CD4-positive, CD25-positive, alpha-beta regulatory T cell (primary cell): ENCODE results near the gene TRIM59. TPM values are rescaled to one million over a fixed set of nuclear protein-coding genes. Genes with fewer than 3 reads are reported as not detected.
"Not testable (repeated sequence)": the region's sequence is repeated elsewhere in the genome, so short reads cannot be mapped to it uniquely, and the experiment has no call there.

Source experiments
- ATAC-seq, 2 donors: fragments of 150-1000 bp; cut with Tn5 transposase; one replicate each; pipeline ENCODE4 v1.10.0; 2021; ENCODE audit warnings: low read depth in 2 of 2, moderate number of reproducible peaks in 2 of 2, moderate library complexity in 1 of 2
- DNase-seq, 3 donors: peaks; one replicate each; pipeline versions ENCODE4 v3.0.0 to v3.0.0-alpha.2; 2012 to 2022; ENCODE audit warnings: mixed read lengths in 1 of 3
- H3K27ac ChIP-seq: one replicate; pipeline ENCODE4 v1.7.0; 2013; ENCODE audit warnings: mild to moderate bottlenecking, low read length; ENCODE audit not compliant: insufficient read depth, poor library complexity, severe bottlenecking
- H3K27me3 ChIP-seq: one replicate; pipeline ENCODE4 v1.7.0; 2013; ENCODE audit warnings: low read length; ENCODE audit not compliant: control insufficient read depth, insufficient read depth
- H3K36me3 ChIP-seq: one replicate; pipeline ENCODE4 v1.7.0; 2013; ENCODE audit warnings: mild to moderate bottlenecking, low read length, moderate library complexity; ENCODE audit not compliant: control insufficient read depth, insufficient read depth
- H3K4me1 ChIP-seq: 2 replicates; pipeline ENCODE4 v1.7.0; 2013; ENCODE audit warnings: mild to moderate bottlenecking, low read length; ENCODE audit not compliant: insufficient read depth, control insufficient read depth, poor library complexity, severe bottlenecking
- H3K4me3 ChIP-seq: one replicate; pipeline ENCODE4 v1.7.0; 2013; ENCODE audit warnings: low read depth, mild to moderate bottlenecking, low read length, moderate library complexity
- H3K9me3 ChIP-seq, 2 experiments: 1 replicate in 1 of 2; 2 replicates in 1 of 2; pipeline ENCODE4 v1.7.0; 2013; ENCODE audit warnings: low read length in 2 of 2, mild to moderate bottlenecking in 1 of 2, moderate library complexity in 1 of 2; ENCODE audit not compliant: control insufficient read depth in 2 of 2
- H3K27ac Mint-ChIP-seq, 3 donors: one replicate each; pipeline ENCODE4 v1.8.0; 2020 to 2022; ENCODE audit warnings: mild to moderate bottlenecking in 3 of 3, mixed read lengths in 3 of 3, moderate library complexity in 2 of 3
- H3K27me3 Mint-ChIP-seq: one replicate; pipeline ENCODE4 v1.8.0; 2022; ENCODE audit warnings: mild to moderate bottlenecking, mixed read lengths
- H3K36me3 Mint-ChIP-seq: one replicate; pipeline ENCODE4 v1.8.0; 2020; ENCODE audit warnings: mixed read lengths
- H3K4me1 Mint-ChIP-seq, 4 donors: one replicate each; pipeline ENCODE4 v1.8.0; 2020 to 2022; ENCODE audit warnings: mixed read lengths in 4 of 4, mild to moderate bottlenecking in 1 of 4
- H3K4me3 Mint-ChIP-seq, 4 donors: one replicate each; pipeline ENCODE4 v1.8.0; 2020 to 2022; ENCODE audit warnings: mild to moderate bottlenecking in 4 of 4, mixed read lengths in 4 of 4, moderate library complexity in 3 of 4
- H3K9me3 Mint-ChIP-seq, 7 donors: one replicate each; pipeline ENCODE4 v1.8.0; 2020 to 2022; ENCODE audit warnings: mixed read lengths in 7 of 7, mild to moderate bottlenecking in 3 of 7, moderate library complexity in 2 of 7
- polyA plus RNA-seq, 4 donors: library from polyadenylated mRNA; unstranded; fragments of 300-500 nt; fragmentation: Illumina TruSeq; gene quantifications; one replicate each; pipeline ENCODE4 v1.2.3, GENCODE V29; 2021
- total RNA-seq: library from RNA; stranded (reverse); gene quantifications from one replicate; pipeline ENCODE4 v1.2.3, GENCODE V29; 2022

Gene TRIM59
- total and polyA plus RNA-seq, 5 donors from 2014 or later, result 34.0 to 67.9 (median 53.8) TPM

- Histone ChIP-seq H3K27me3 (no peaks in the 10 kb centered on the region), H3K27ac (no peak overlapping the region), H3K9me3 (no peaks in the 10 kb centered on the region), H3K4me3 (no peak overlapping the region), H3K36me3 (no peaks in the 10 kb centered on the region), H3K4me1 (no peaks in the 10 kb centered on the region)
- Mint-ChIP-seq H3K4me1 (peaks cover 0 to 2% (median 0%) of the 10 kb centered on the region in 4 donors), H3K9me3 (no peaks in the 10 kb centered on the region), H3K36me3 (no peaks in the 10 kb centered on the region), H3K27ac (peak overlapping the region in 1 of 3 donors; percentile 12), H3K4me3 (no peak overlapping the region), H3K27me3 (peaks cover 17% of the 10 kb centered on the region)
- ATAC-seq (no peak), DNase-seq (no peak)
Measured at GRCh38 chr3:160455846-160456245, 6.3 kb upstream of the TRIM59 start.

GRCh38 chr3:160454995-160455394, 5.4 kb upstream of the TRIM59 start:
- Histone ChIP-seq H3K27me3 (no peaks in the 10 kb centered on the region), H3K9me3 (no peaks in the 10 kb centered on the region), H3K27ac (no peak overlapping the region), H3K4me1 (peaks cover 2% of the 10 kb centered on the region), H3K4me3 (no peak overlapping the region), H3K36me3 (no peaks in the 10 kb centered on the region)
- no peak overlapping the region for H3K27ac Mint-ChIP-seq
- DNase-seq (no peak), ATAC-seq (no peak)
- H3K36me3 Mint-ChIP-seq, result no peaks in the 10 kb centered on the region
- no peak overlapping the region for H3K4me3 Mint-ChIP-seq
- peaks cover 0 to 7% (median 5%) of the 10 kb centered on the region in 4 donors for H3K4me1 Mint-ChIP-seq
- peaks cover 17% of the 10 kb centered on the region for H3K27me3 Mint-ChIP-seq
- H3K9me3 Mint-ChIP-seq, result no peaks in the 10 kb centered on the region

GRCh38 chr3:160452251-160452650, 2.7 kb upstream of the TRIM59 start:
- not testable (repeated sequence) for DNase-seq, H3K27me3 Mint-ChIP-seq, H3K36me3 ChIP-seq, H3K27me3 ChIP-seq, ATAC-seq, H3K27ac Mint-ChIP-seq, H3K27ac ChIP-seq, H3K36me3 Mint-ChIP-seq, H3K4me3 ChIP-seq, H3K9me3 Mint-ChIP-seq, H3K9me3 ChIP-seq
- H3K4me3 Mint-ChIP-seq, result peak overlapping the region in 1 of 4 donors; percentile 15
- H3K4me1 ChIP-seq, result peaks cover 16% of the 10 kb centered on the region
- H3K4me1 Mint-ChIP-seq, result peaks cover 9 to 30% (median 12%) of the 10 kb centered on the region in 4 donors

- Histone ChIP-seq H3K9me3 (no peaks in the 10 kb centered on the region), H3K27ac (no peak overlapping the region), H3K27me3 (no peaks in the 10 kb centered on the region), H3K36me3 (no peaks in the 10 kb centered on the region), H3K4me1 (peaks cover 22% of the 10 kb centered on the region), H3K4me3 (no peak overlapping the region)
- no peak overlapping the region for H3K4me3 Mint-ChIP-seq
- H3K27me3 Mint-ChIP-seq, result no peaks in the 10 kb centered on the region
- H3K9me3 Mint-ChIP-seq, result no peaks in the 10 kb centered on the region
- H3K36me3 Mint-ChIP-seq, result peaks cover 6% of the 10 kb centered on the region
- ATAC-seq (no peak), DNase-seq (no peak)
- no peak overlapping the region for H3K27ac Mint-ChIP-seq
- H3K4me1 Mint-ChIP-seq, result peaks cover 11 to 36% (median 16%) of the 10 kb centered on the region in 4 donors
Measured at GRCh38 chr3:160451602-160452001, 2.0 kb upstream of the TRIM59 start.

- Mint-ChIP-seq H3K4me1 (peaks cover 17 to 42% (median 18%) of the 10 kb centered on the region in 4 donors), H3K27me3 (no peaks in the 10 kb centered on the region), H3K9me3 (no peaks in the 10 kb centered on the region), H3K4me3 (peak overlapping the region; percentile 96 to 98 (median 96)), H3K27ac (peak overlapping the region in 2 of 3 donors; percentile 89 to 95), H3K36me3 (peaks cover 6% of the 10 kb centered on the region)
- Histone ChIP-seq H3K36me3 (no peaks in the 10 kb centered on the region), H3K4me3 (no peak overlapping the region), H3K27me3 (no peaks in the 10 kb centered on the region), H3K27ac (no peak overlapping the region), H3K4me1 (peaks cover 28% of the 10 kb centered on the region), H3K9me3 (no peaks in the 10 kb centered on the region)
- DNase-seq (no peak), ATAC-seq (no peak)
Measured at GRCh38 chr3:160450846-160451245, 1.3 kb upstream of the TRIM59 start.

GRCh38 chr3:160448845-160449635, 546 bp downstream of the TRIM59 start:
- Mint-ChIP-seq H3K36me3 (peaks cover 12% of the 10 kb centered on the region), H3K9me3 (no peaks in the 10 kb centered on the region), H3K27ac (peak overlapping the region; percentile 93 to 100 (median 95)), H3K4me1 (peaks cover 22 to 55% (median 29%) of the 10 kb centered on the region in 4 donors), H3K4me3 (peak overlapping the region; percentile 96 to 98 (median 96)), H3K27me3 (no peaks in the 10 kb centered on the region)
- H3K4me3 ChIP-seq, result peak overlapping the region; percentile 100
- peak overlapping the region; percentile 91 for H3K27ac ChIP-seq
- ATAC-seq, result peak; percentile 29 to 38
- peaks cover 30% of the 10 kb centered on the region for H3K4me1 ChIP-seq
- no peaks in the 10 kb centered on the region for H3K36me3 ChIP-seq
- H3K27me3 ChIP-seq, result no peaks in the 10 kb centered on the region
- peak in 1 of 3 donors; percentile 82 for DNase-seq
- H3K9me3 ChIP-seq, result no peaks in the 10 kb centered on the region

GRCh38 chr3:160447544-160447943, 2.0 kb downstream of the TRIM59 start:
- Histone ChIP-seq H3K4me1 (peaks cover 31% of the 10 kb centered on the region), H3K27me3 (no peaks in the 10 kb centered on the region), H3K27ac (no peak overlapping the region), H3K4me3 (peak overlapping the region; percentile 100), H3K9me3 (no peaks in the 10 kb centered on the region), H3K36me3 (peaks cover 5% of the 10 kb centered on the region)
- no peak for ATAC-seq
- no peak for DNase-seq
- Mint-ChIP-seq H3K36me3 (peaks cover 19% of the 10 kb centered on the region), H3K27me3 (no peaks in the 10 kb centered on the region), H3K4me3 (peak overlapping the region in 3 of 4 donors; percentile 48 to 97 (median 96)), H3K9me3 (no peaks in the 10 kb centered on the region), H3K27ac (peak overlapping the region in 1 of 3 donors; percentile 17), H3K4me1 (peaks cover 31 to 69% (median 38%) of the 10 kb centered on the region in 4 donors)
